ENCODE results near the gene HLA-B. TPM values are rescaled to one million over a fixed set of nuclear protein-coding genes. Genes with fewer than 3 reads are reported as not detected.

The HLA-B gene
- total RNA-seq, 1 donor: 510 TPM

DNA sequence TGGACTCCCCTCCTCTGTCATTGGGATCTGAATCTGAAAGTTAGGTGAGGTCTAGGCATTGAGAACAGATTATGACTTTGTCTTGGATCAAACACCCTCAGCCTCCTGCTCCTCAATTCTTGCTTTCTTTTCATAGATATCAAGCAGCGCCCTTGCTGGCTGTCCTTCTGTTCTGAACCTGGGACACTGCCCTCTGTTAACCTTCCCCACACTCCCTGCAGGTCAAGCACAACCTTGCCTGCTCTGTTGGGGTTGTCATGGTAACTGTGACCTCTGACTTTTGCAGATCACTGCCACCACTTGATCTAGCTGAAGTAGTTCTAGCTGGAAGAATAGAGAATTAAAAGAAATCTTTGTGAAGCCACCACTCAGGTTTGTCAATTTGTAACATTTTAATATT is 30.0 kb upstream of the HLA-B start:
- no peaks in the 10 kb centered on the region for H3K36me3 ChIP-seq (ENCODE audit: insufficient read depth, low read length)
- no peaks in the 10 kb centered on the region for H3K9me3 ChIP-seq (ENCODE audit: low read depth, low read length)
- H3K27ac ChIP-seq (ENCODE audit: low read depth, low read length): no peak overlapping the region
- no peak overlapping the region for H3K4me2 ChIP-seq (ENCODE audit: insufficient read depth, low read length)
- H3K4me3 ChIP-seq (ENCODE audit: insufficient read depth, low read length): no peak overlapping the region
- TF ChIP-seq, protein P1, sequence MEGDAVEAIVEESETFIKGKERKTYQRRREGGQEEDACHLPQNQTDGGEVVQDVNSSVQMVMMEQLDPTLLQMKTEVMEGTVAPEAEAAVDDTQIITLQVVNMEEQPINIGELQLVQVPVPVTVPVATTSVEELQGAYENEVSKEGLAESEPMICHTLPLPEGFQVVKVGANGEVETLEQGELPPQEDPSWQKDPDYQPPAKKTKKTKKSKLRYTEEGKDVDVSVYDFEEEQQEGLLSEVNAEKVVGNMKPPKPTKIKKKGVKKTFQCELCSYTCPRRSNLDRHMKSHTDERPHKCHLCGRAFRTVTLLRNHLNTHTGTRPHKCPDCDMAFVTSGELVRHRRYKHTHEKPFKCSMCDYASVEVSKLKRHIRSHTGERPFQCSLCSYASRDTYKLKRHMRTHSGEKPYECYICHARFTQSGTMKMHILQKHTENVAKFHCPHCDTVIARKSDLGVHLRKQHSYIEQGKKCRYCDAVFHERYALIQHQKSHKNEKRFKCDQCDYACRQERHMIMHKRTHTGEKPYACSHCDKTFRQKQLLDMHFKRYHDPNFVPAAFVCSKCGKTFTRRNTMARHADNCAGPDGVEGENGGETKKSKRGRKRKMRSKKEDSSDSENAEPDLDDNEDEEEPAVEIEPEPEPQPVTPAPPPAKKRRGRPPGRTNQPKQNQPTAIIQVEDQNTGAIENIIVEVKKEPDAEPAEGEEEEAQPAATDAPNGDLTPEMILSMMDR (IDR thresholded peaks at IDR 0.05; ENCODE audit: extremely low read depth, low read depth, low read length): no peak
- no peaks in the 10 kb centered on the region for H4K20me1 ChIP-seq (ENCODE audit: insufficient read depth, low read length)
- H3K27me3 ChIP-seq (ENCODE audit: insufficient read depth, low read length): peaks cover 5% of the 10 kb centered on the region
- H2AFZ ChIP-seq (ENCODE audit: low read length): no peak overlapping the region
- DNase-seq (ENCODE audit: insufficient read length, low spot score, missing footprints): no peak
- H3K79me2 ChIP-seq (ENCODE audit: insufficient read depth, low read length): no peaks in the 10 kb centered on the region
- no peaks in the 10 kb centered on the region for H3K4me1 ChIP-seq (ENCODE audit: insufficient read depth, low read length)

DNA sequence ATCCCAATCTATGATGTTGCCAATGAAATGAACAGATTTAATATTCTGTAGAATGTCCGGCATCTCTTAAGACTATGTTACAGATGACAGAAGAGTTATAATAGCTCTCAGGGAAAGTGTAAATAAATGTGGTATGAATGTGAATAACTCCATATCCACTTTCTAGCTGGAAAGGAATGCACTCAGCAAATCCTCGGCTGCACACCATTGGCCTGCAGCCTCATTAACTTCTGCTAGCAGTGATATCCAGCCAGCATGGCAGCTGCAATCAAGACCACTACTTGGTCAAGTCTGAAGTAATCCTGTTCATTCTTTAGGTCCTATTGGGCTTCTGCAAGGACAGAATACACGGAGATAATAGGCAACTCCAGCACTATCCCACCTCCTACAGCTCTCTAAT is 29.1 kb upstream of the HLA-B start:
- no peaks in the 10 kb centered on the region for H3K79me2 ChIP-seq (ENCODE audit: insufficient read depth, low read length)
- H3K36me3 ChIP-seq (ENCODE audit: insufficient read depth, low read length): no peaks in the 10 kb centered on the region
- no peak overlapping the region for H3K27ac ChIP-seq (ENCODE audit: low read depth, low read length)
- H4K20me1 ChIP-seq (ENCODE audit: insufficient read depth, low read length): no peaks in the 10 kb centered on the region
- no peak overlapping the region for H2AFZ ChIP-seq (ENCODE audit: low read length)
- H3K4me1 ChIP-seq (ENCODE audit: insufficient read depth, low read length): no peaks in the 10 kb centered on the region
- peaks cover 11% of the 10 kb centered on the region for H3K27me3 ChIP-seq (ENCODE audit: insufficient read depth, low read length)
- DNase-seq (ENCODE audit: insufficient read length, low spot score, missing footprints): no peak
- no peak overlapping the region for H3K4me3 ChIP-seq (ENCODE audit: insufficient read depth, low read length)
- TF ChIP-seq, protein P1 (IDR thresholded peaks at IDR 0.05; ENCODE audit: extremely low read depth, low read depth, low read length): no peak
- no peak overlapping the region for H3K4me2 ChIP-seq (ENCODE audit: insufficient read depth, low read length)
- H3K9me3 ChIP-seq (ENCODE audit: low read depth, low read length): no peaks in the 10 kb centered on the region

DNA sequence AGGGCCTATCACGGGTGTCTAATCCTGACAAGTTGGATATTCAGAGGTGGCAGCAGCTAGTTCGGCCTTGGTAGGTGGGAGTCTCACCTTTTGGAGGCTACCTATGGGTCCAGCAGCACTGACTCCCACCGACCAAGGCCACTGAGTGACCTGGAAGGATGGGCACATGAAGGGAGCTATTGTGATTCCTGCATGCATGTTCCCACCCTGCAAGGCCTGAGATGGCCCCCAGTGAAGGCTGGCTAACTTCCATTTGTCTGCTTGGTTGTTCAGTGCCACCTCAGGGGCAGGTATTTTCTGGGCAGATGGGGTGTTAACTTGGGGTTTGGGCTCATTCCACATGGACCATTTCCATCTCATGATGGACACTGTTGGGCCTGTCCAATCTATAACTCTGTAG is 28.1 kb upstream of the HLA-B start:
- Histone ChIP-seq H2AFZ (ENCODE audit: low read length) (no peak overlapping the region), H3K4me3 (ENCODE audit: insufficient read depth, low read length) (no peak overlapping the region), H3K36me3 (ENCODE audit: insufficient read depth, low read length) (no peaks in the 10 kb centered on the region), H3K27ac (ENCODE audit: low read depth, low read length) (no peak overlapping the region), H3K4me1 (ENCODE audit: insufficient read depth, low read length) (no peaks in the 10 kb centered on the region), H3K79me2 (ENCODE audit: insufficient read depth, low read length) (no peaks in the 10 kb centered on the region), H3K9me3 (ENCODE audit: low read depth, low read length) (no peaks in the 10 kb centered on the region), H4K20me1 (ENCODE audit: insufficient read depth, low read length) (no peaks in the 10 kb centered on the region), H3K27me3 (ENCODE audit: insufficient read depth, low read length) (peaks cover 19% of the 10 kb centered on the region), H3K4me2 (ENCODE audit: insufficient read depth, low read length) (no peak overlapping the region)
- no peak for DNase-seq (ENCODE audit: insufficient read length, low spot score, missing footprints)
- TF ChIP-seq, protein P1 (IDR thresholded peaks at IDR 0.05; ENCODE audit: extremely low read depth, low read depth, low read length): no peak

DNA sequence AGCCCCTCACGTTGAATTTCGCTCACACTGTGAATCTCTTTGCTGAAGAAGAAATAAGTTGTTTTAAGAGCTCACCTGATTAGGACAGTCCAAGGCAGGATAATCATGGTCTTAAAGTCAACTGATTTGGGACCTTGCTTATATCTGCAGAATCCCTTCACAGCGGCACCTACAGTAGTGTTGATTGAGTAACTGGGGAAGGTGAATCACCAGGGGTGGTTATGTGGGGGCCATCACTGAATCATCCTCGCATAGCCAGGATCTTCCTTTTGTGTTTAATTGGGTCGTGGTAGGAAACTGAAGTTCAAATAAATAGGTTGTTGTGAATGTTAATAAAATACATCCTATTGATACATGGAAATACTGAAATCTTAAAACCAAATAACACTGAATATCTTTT is 26.2 kb upstream of the HLA-B start:
- Histone ChIP-seq H3K79me2 (ENCODE audit: insufficient read depth, low read length) (no peaks in the 10 kb centered on the region), H2AFZ (ENCODE audit: low read length) (no peak overlapping the region), H3K9me3 (ENCODE audit: low read depth, low read length) (no peaks in the 10 kb centered on the region), H3K4me2 (ENCODE audit: insufficient read depth, low read length) (no peak overlapping the region), H3K27me3 (ENCODE audit: insufficient read depth, low read length) (peaks cover 28% of the 10 kb centered on the region), H3K36me3 (ENCODE audit: insufficient read depth, low read length) (no peaks in the 10 kb centered on the region), H3K27ac (ENCODE audit: low read depth, low read length) (no peak overlapping the region), H3K4me3 (ENCODE audit: insufficient read depth, low read length) (no peak overlapping the region), H3K4me1 (ENCODE audit: insufficient read depth, low read length) (no peaks in the 10 kb centered on the region), H4K20me1 (ENCODE audit: insufficient read depth, low read length) (no peaks in the 10 kb centered on the region)
- TF ChIP-seq, protein P1 (IDR thresholded peaks at IDR 0.05; ENCODE audit: extremely low read depth, low read depth, low read length): no peak
- DNase-seq (ENCODE audit: insufficient read length, low spot score, missing footprints): peak; percentile 89
